Upper lobe of left lung (tissue), 4 donors: ENCODE data around the gene NFATC2.
"Not testable (repeated sequence)": the region's sequence is repeated elsewhere in the genome, so short reads cannot be mapped to it uniquely, and the experiment has no call there.

ENCODE experiments used
- POLR2A ChIP-seq, 4 donors: fragments of 450-650 bp; IDR thresholded peaks; one replicate each; pipeline ENCODE4 v1.5.1; 2016 to 2017; ENCODE audit warnings: antibody characterized with exemption in 4 of 4, mild to moderate bottlenecking in 2 of 4
- POLR2AphosphoS5 ChIP-seq, 2 donors: sonication (generic); formaldehyde crosslinking; IDR thresholded peaks; one replicate each; pipeline ENCODE4 v1.5.1; 2017; ENCODE audit warnings: antibody characterized with exemption in 2 of 2
- TF ChIP-seq, protein P1 (sequence below), 6 experiments: fragments of 450-650 bp in 4 of 6; fragments of 200-600 bp in 2 of 6; sonication (generic) in 2 of 6; IDR thresholded peaks; one replicate each; pipeline ENCODE4 v1.5.1; 2016 to 2019; ENCODE audit warnings: antibody characterized with exemption in 6 of 6

DNA sequence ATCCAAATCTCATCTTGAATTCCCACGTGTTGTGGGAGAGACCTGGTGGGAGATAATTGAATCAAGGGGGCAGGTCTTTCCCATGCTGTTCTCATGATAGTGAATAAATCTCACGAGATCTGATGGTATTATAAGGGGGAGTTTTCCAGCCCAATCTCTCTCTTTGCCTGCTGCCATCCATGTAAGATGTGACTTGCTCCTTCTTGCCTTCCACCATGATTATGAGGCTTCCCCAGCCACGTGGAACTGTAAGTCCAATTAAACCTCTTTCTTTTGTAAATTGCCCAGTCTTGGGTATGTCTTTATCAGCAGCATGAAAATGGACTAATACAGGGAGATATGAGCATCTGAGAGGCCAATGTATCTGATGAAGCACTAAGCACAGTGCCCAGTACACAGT is 26.0 kb upstream of the NFATC2 start:
- TF ChIP-seq, protein P1, sequence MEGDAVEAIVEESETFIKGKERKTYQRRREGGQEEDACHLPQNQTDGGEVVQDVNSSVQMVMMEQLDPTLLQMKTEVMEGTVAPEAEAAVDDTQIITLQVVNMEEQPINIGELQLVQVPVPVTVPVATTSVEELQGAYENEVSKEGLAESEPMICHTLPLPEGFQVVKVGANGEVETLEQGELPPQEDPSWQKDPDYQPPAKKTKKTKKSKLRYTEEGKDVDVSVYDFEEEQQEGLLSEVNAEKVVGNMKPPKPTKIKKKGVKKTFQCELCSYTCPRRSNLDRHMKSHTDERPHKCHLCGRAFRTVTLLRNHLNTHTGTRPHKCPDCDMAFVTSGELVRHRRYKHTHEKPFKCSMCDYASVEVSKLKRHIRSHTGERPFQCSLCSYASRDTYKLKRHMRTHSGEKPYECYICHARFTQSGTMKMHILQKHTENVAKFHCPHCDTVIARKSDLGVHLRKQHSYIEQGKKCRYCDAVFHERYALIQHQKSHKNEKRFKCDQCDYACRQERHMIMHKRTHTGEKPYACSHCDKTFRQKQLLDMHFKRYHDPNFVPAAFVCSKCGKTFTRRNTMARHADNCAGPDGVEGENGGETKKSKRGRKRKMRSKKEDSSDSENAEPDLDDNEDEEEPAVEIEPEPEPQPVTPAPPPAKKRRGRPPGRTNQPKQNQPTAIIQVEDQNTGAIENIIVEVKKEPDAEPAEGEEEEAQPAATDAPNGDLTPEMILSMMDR (IDR thresholded peaks at IDR 0.05), result not testable (repeated sequence)
- TF ChIP-seq POLR2AphosphoS5, POLR2A (IDR thresholded peaks at IDR 0.05): not testable (repeated sequence)
